Measurements from ENCODE around the gene FAM240B. TPM values are rescaled to one million over a fixed set of nuclear protein-coding genes. Genes with fewer than 3 reads are reported as not detected.

FAM240B gene
- total and polyA plus RNA-seq, 4 donors, result not detected

DNA sequence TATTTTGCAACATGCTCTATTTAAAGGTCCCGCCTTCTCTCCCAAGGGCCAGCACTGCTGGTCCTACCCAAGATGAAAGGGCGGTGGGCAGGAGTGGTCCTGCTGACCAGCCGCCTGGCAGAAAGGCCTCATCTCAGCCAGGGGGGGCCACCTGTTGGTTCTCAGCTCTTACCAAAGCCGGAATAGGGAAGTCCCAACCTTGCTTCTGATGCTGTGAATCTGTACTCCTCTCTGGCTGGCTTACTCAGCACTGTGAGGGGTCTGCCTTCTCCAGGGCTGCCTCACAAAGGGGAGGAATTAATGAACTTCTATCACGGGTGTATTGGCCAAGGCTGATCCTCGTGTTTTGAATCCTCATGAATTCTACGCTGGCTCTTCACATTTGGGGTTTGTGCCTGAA, 13.6 kb upstream of the FAM240B start:
- H3K27ac ChIP-seq (ENCODE audit: low read depth in 1 of 2, low read length in 2 of 2), result no peak overlapping the region
- no peaks in the 10 kb centered on the region for H3K9me3 ChIP-seq (ENCODE audit: control insufficient read depth in 4 of 4, low read length in 3 of 4)
- peaks cover 0 to 3% (median 0%) of the 10 kb centered on the region in 4 donors for H3K27me3 ChIP-seq (ENCODE audit: control insufficient read depth in 4 of 4, insufficient read depth in 4 of 4, low read length in 3 of 4)
- TF ChIP-seq SP1 (IDR thresholded peaks at IDR 0.05) (no peak), HNF4G (IDR thresholded peaks at IDR 0.05) (no peak), MAX (IDR thresholded peaks at IDR 0.05) (no peak), ZBTB33 (IDR thresholded peaks at IDR 0.05) (no peak), NR2F2 (IDR thresholded peaks at IDR 0.05) (no peak), RXRA (IDR thresholded peaks at IDR 0.05) (no peak), CTCF (IDR thresholded peaks at IDR 0.05; ENCODE audit: low read depth, low read length, missing input control) (no peak), FOXA2 (IDR thresholded peaks at IDR 0.05) (no peak), YY1 (IDR thresholded peaks at IDR 0.05) (no peak), TAF1 (conservative IDR thresholded peaks at IDR 0.05) (no peak), EGR1 (IDR thresholded peaks at IDR 0.05; ENCODE audit: low read depth in 2 of 2) (no peak), ATF3 (IDR thresholded peaks at IDR 0.05) (no peak)
- no peaks in the 10 kb centered on the region for H3K4me1 ChIP-seq (ENCODE audit: control insufficient read depth in 4 of 4, insufficient read depth in 4 of 4, low read length in 3 of 4)
- WGBS, result 72% methylated on average over 7 of the region's 7 CpGs
- H3K9ac ChIP-seq (ENCODE audit: low read depth in 1 of 2, low read length in 2 of 2), result no peak overlapping the region
- H3K4me3 ChIP-seq (ENCODE audit: low read depth in 1 of 3, low read length in 3 of 3), result no peak overlapping the region
- no peak for DNase-seq (ENCODE audit: low spot score)
- no peaks in the 10 kb centered on the region for H3K36me3 ChIP-seq (ENCODE audit: control insufficient read depth in 4 of 4, insufficient read depth in 3 of 4, low read depth in 1 of 4, low read length in 3 of 4)

GRCh38 chr9:38732885-38733284, 13.0 kb upstream of the FAM240B start:
- H3K27ac ChIP-seq (ENCODE audit: low read depth in 1 of 2, low read length in 2 of 2), result no peak overlapping the region
- H3K9ac ChIP-seq (ENCODE audit: low read depth in 1 of 2, low read length in 2 of 2), result no peak overlapping the region
- WGBS, result 88% methylated on average over 11 of the region's 11 CpGs
- no peak for DNase-seq (ENCODE audit: low spot score)
- H3K36me3 ChIP-seq (ENCODE audit: control insufficient read depth in 4 of 4, insufficient read depth in 3 of 4, low read depth in 1 of 4, low read length in 3 of 4), result no peaks in the 10 kb centered on the region
- peaks cover 0 to 3% (median 0%) of the 10 kb centered on the region in 4 donors for H3K27me3 ChIP-seq (ENCODE audit: control insufficient read depth in 4 of 4, insufficient read depth in 4 of 4, low read length in 3 of 4)
- TF ChIP-seq ATF3 (IDR thresholded peaks at IDR 0.05) (no peak), TAF1 (conservative IDR thresholded peaks at IDR 0.05) (no peak), JUND (IDR thresholded peaks at IDR 0.05) (no peak), NR2F2 (IDR thresholded peaks at IDR 0.05) (no peak), HNF4A (conservative IDR thresholded peaks at IDR 0.05) (no peak), FOXA2 (IDR thresholded peaks at IDR 0.05) (no peak), RXRA (IDR thresholded peaks at IDR 0.05) (no peak), YY1 (IDR thresholded peaks at IDR 0.05) (no peak), CTCF (IDR thresholded peaks at IDR 0.05; ENCODE audit: low read depth, low read length, missing input control) (no peak), GABPA (IDR thresholded peaks at IDR 0.05 in 1 of 2, conservative IDR thresholded peaks at IDR 0.05 in 1 of 2) (no peak), ZBTB33 (IDR thresholded peaks at IDR 0.05) (no peak), RAD21 (IDR thresholded peaks at IDR 0.05) (no peak), FOXA1 (IDR thresholded peaks at IDR 0.05) (no peak), MAX (IDR thresholded peaks at IDR 0.05) (no peak)
- TF ChIP-seq, protein P1, sequence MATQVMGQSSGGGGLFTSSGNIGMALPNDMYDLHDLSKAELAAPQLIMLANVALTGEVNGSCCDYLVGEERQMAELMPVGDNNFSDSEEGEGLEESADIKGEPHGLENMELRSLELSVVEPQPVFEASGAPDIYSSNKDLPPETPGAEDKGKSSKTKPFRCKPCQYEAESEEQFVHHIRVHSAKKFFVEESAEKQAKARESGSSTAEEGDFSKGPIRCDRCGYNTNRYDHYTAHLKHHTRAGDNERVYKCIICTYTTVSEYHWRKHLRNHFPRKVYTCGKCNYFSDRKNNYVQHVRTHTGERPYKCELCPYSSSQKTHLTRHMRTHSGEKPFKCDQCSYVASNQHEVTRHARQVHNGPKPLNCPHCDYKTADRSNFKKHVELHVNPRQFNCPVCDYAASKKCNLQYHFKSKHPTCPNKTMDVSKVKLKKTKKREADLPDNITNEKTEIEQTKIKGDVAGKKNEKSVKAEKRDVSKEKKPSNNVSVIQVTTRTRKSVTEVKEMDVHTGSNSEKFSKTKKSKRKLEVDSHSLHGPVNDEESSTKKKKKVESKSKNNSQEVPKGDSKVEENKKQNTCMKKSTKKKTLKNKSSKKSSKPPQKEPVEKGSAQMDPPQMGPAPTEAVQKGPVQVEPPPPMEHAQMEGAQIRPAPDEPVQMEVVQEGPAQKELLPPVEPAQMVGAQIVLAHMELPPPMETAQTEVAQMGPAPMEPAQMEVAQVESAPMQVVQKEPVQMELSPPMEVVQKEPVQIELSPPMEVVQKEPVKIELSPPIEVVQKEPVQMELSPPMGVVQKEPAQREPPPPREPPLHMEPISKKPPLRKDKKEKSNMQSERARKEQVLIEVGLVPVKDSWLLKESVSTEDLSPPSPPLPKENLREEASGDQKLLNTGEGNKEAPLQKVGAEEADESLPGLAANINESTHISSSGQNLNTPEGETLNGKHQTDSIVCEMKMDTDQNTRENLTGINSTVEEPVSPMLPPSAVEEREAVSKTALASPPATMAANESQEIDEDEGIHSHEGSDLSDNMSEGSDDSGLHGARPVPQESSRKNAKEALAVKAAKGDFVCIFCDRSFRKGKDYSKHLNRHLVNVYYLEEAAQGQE (IDR thresholded peaks at IDR 0.05), result no peak
- no peaks in the 10 kb centered on the region for H3K9me3 ChIP-seq (ENCODE audit: control insufficient read depth in 4 of 4, low read length in 3 of 4)
- H3K4me3 ChIP-seq (ENCODE audit: low read depth in 1 of 3, low read length in 3 of 3), result no peak overlapping the region
- H3K4me1 ChIP-seq (ENCODE audit: control insufficient read depth in 4 of 4, insufficient read depth in 4 of 4, low read length in 3 of 4), result no peaks in the 10 kb centered on the region

Data from liver (tissue), 9 donors.